ENCODE data around the gene HS6ST1.

HS6ST1 gene, protein sequence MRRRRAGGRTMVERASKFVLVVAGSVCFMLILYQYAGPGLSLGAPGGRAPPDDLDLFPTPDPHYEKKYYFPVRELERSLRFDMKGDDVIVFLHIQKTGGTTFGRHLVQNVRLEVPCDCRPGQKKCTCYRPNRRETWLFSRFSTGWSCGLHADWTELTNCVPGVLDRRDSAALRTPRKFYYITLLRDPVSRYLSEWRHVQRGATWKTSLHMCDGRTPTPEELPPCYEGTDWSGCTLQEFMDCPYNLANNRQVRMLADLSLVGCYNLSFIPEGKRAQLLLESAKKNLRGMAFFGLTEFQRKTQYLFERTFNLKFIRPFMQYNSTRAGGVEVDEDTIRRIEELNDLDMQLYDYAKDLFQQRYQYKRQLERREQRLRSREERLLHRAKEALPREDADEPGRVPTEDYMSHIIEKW

DNA sequence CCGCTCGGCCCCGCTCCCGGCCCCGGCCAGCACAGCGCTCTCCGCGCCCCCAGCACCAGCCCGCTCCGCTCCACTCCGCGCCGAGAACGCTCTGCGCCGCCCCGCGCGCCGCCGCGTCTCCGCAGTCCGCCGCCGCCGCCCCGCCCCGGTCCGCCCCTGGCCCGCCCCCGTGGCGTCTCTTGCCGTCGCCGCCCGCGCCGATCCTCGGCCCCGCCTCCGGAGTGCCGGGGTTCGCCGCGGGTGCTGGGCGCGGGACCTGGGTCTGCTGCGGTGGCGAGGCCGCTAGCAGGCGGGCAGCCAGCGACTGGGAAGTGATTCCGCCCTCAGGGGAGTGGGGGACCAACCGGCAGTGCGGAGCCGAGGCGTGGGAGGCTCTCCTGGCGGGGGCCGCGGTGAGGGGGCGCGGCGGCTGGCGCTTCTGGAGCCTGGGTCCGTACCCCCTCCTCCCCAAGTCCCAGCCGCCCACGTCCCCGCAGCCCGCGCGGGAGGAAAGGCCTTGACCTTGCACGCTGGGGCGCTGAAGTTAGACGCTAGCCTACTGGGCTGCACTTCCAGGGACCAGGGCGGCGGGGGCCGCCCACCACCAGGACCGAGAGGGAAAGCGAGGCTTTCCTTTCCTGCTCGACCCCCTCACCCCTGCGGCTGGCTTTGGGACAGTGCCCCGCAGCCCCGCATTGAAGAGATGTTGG is at the start of gene HS6ST1:
Gene HS6ST1, minus strand, starts transcription at position 93 of the 689 bp plus-strand sequence. CDS start 305 bp downstream, outside the sequence.
- peak; percentile 53 for DNase-seq (ENCODE audit: low spot score)

DNA sequence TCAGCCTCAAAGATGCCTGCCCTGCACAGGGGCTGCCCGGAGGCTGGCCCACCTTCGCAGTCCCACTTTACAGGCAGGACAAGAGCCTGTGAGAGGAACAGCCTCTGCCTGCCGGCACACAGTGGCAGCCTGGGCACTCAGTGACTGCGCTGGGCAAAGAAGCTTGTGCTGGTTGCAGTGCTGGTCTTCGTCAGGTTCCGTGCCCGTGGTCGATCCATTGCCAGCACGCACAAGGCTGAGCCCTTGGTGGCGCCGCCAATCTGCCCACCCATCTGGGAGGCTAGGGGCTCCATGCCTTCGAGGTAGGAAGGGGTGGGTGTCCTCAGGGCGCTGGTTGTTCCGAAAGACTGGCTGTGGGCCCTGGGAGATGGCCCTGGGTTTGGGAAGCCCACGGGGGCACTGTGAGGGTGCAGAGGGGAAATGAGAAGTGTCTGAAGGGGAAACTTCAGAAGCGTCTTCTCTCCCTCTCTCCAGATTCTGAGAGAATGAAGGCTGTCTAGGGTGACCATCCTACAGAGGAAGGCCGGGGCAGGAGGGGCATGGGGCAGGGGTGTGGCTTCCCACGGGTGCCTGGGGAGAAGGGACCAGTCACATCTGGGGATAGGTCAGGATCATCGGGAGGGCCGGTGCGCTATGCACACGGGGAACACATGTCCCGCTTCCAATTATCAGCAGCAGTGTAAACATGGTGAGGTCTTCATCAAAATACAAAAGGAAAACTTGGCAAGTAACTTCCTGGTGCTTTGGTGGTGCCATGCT is 49.1 kb upstream of the HS6ST1 start:
- no peak for DNase-seq (ENCODE audit: low spot score)

DNA sequence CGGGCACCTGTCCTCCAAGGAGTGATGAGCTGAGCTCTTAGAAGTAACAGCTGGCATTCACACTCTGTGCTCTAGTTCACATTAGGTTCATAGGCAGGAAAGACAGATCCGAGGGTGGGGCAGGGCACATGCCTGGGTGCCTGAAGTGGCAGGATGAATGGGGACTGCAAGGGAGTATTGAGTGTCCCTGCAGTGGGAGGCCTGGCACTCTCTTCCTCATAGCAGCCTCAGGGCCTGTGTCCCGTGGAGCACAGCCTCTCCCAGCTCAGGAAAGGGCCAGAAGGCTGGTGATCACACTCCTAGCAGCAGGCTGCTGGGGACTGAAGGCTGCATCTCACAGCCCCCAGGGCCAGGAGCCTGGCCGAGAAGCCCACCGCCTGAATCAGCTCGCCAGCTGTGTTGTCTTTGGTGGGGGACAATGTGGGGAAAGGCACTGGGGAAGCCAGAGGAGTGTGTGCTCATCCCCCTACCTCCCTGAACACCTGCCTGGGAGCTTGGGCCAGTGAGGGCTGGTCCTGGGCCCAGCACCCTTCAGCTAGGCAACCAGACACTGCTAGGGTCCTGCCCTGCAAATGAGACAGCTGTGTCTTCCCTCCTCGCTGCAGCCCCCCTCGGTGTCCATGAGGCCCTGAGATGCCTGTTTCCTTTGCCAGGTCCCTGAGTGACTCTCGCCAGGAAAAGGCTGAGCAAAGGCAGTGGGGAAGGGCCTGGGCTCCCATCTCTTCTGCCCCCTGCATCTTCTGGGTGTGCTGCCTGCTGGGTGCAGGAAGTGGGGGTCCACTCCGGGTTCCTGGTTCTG is 48.2 kb upstream of the HS6ST1 start:
- DNase-seq (ENCODE audit: low spot score): no peak

DNA sequence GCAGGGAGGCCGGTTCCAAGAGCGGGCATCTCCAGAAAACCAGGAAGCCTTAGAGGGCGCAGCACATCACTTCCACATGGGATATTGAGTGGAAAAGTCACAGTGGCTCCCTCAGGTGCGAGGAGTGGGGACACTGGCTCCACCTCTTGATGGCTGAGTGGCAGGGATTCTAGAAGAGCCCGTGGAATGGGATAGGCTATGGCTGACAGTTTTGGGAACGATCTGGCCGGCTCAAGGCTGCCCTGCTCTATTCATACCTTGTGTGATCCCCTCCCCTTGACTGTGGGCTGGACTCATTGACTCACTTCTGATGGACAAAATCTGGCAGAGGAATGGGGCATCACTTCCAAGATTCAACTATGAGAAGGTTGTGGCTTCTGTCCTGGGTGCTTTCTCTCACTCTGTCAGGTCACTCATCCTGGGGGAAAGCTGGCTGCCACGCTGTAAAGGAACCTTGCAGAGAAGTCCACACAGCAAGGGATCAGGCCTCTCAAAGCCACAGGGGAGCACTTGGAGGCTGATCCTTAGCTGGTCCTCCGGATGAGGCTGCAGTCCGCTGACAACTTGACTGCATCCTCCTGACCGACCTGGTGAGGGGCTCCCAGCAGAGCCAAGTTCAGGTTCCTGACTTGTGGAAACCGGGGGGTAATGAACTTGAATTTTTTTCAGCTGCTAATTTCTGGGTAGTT is 46.7 kb upstream of the HS6ST1 start:
- DNase-seq (ENCODE audit: low spot score): no peak

DNA sequence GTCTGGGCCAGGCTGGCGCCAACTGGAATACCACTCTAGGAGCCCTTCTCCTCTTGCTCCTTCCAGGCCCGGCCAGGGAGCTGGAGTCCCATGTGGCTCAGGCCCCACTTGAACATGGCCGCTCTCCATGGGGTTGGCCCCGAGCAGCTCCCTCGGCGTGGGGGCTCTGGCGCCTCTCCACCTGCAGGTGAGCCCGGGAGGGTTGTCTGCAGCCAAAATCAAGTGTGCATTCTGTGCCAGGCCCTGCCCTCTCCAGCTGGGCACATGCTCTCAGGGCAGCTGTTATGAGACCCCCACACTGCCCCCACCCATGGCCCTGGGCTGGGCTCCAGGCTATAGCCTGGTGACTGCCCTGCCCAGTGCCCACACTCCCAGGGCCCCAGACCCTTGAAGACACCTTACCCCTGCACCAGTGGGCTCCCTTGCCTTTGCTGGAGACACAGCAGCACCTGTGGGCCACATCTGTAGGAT is 45.8 kb upstream of the HS6ST1 start:
- DNase-seq (ENCODE audit: low spot score): no peak

DNA sequence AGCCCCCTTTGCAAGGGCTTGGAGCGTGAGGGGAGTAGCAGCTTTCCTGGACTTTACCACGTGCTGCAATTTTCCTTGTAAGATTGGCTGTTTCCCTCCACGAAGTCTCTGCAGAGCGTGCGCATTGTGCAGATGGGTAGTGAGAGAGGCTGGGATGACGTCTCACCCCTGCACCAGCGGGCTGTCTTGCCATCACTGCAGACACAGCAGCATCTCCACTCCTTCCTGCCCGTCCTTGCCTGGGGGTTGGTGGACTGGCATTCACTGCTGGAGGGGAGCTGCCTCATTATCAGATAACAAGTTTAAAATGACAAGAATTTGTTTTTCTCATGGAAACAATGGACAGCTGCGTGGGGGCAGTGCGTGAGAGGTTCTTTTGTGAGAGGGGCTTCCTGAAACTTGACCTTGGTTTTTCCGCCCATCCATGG is 45.3 kb upstream of the HS6ST1 start:
- DNase-seq (ENCODE audit: low spot score): no peak

DNA sequence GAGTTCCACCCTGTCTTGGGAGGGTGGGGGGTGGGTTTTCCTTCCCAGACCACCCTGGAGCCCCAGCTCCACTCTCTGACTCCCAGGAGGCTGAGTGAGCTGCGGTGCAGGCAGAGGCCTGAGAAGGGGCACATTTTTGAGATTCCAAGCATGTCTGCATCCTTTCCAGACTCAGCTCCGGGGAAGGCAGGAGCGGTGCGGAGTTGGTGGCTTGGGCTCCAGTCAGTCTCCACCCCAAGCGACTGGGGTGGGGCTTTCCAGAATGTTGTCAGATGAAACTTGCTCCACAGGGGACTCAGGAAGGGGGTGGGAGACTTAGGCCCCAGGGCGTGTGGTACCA is 44.2 kb upstream of the HS6ST1 start:
- DNase-seq (ENCODE audit: low spot score): no peak

DNA sequence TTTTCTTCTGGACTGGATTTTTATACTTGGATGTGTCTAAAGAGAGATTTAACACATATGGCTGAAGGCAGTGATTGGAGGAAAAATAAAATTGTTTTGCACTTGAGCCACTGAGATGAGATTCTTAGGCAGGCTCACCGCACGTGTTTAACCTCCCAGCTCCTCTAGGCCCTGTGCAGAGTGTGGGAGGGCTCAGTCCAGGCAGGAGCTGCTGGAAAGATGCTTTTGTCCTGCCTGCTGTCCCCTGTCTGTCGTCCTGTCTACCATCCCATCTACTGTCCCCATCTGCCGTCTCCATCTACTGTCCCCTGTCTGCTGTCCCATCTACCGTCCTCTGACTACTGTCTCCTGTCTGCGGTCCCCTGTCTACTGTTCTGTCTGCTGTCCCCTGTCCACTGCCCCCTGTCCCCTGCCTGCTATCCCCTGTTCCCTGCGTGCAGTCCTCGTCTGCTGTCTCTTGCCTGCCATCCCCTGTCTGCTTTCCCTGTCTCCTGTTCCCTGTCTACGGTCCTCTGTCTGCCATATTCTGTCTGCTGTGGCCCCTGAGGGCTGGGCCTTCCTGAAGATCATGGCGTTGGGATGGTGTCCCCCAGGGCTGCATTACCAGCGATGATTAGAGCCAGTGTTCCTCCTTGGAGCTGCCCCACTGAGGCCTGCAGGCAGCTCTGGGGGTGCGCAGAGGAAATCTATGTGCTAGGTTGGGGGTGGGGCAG is 43.7 kb upstream of the HS6ST1 start:
- DNase-seq (ENCODE audit: low spot score): no peak

DNA sequence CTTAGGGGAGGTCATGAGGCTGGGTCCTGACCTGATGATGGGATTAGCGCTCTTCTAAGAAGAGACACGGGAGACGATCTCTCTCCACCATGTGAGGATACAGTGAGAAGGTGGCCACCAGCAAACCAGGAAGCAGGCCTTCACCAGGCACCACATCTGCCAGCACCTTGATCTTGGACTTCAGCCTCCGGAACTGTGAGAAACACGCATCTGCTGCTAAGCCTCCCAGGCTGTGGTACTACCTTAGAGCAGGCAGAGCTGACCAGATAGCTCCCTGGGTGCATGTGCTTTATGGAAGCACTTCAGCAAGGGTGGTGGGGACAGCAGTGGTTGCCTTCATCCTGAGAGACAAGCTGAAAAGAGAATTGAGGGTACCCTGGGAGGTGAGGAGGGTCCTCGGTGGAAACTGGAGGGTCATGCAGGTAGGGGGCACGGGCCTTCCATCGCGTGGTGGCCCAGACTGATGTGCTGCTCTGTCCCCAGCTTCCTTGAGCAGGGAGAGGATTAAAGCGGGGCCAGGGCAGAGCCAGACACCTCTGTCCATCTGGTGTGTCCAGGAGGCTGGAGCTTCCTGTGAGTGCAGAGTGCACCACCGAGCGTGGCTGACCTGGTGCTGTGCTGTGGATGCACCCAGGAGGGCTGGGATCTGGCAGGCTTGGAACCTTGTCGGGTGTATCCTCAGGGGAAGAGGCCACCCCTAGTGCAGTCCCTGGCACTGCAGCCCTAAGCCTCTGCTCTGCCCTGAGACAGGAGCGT is 42.9 kb upstream of the HS6ST1 start:
- no peak for DNase-seq (ENCODE audit: low spot score)

DNA sequence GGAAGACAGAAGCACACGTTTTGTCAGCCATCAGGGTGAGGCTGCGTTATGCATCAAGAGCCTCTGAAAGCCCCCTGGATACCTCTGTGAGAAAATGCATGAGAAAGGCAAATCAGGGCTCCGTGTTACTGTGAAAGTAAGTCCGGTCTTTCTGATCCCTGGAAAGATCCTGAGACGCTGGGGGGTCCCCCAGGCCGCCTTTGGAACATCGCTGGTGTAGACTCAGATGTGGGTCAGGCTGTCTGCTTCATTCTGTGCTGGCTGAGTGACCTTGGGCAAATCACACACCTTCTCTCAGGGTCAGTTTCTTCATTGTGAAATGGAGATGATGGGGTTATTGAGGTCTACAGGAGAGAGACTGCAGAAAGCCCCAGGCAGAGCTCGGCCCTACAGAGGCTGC is 42.0 kb upstream of the HS6ST1 start:
- no peak for DNase-seq (ENCODE audit: low spot score)

DNA sequence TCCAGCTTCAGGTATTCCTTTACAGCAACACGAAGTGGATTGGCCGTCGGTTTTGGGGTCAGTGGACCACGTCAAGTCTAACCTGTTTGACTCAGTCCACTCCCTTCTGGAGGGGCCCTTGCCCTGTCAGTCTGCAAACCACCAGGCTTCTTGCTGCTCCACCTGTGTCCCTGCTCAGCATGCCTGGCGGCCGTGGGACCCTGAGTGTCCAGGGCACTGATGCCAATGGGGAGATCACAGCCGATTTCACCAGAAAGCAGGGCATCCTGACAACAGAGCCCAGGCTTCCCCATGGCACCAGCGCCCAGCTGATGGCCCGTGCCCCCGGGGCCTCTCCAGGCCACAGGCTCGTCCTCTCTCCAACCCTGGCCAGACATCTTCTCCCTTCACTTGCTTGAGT is 41.2 kb upstream of the HS6ST1 start:
- DNase-seq (ENCODE audit: low spot score): no peak

DNA sequence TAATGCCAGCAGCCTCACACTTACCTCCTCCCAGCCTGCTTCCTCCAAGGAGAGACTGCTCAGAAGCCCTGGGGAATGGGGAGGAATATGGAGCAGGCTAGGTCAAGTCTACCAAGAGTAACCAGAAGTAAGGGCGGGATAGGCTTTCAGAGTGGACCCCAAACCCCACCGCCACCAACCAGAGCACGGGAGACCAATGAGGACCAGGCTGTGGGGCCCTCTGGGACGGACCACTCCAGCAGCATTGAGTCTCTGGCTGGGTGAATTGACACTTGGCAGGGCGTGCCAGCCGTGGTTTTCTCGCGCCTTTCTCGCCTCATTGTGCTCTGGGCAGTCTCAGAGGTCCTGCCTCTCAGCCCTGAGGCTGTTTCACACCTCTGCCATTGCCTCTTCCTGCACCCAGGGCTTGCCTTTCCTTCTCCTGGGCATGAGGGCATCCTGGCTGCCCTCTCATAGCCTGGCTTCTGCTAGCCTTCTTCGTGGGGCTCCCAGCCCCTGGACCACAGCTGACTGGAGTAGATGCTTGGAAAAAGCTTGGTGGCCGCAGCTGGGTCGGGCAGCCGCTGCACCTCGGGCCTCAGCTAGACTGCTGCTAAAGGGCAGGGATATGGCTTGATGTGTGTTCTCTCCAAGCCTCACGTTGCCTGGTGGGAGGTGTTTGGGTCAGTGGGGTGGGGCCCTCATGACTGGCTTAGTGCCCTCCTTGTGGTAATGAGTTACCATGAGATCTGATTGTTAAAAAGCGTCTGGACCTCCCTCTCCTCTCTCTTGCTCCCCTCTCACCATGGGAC is 40.5 kb upstream of the HS6ST1 start:
- no peak for DNase-seq (ENCODE audit: low spot score)

DNA sequence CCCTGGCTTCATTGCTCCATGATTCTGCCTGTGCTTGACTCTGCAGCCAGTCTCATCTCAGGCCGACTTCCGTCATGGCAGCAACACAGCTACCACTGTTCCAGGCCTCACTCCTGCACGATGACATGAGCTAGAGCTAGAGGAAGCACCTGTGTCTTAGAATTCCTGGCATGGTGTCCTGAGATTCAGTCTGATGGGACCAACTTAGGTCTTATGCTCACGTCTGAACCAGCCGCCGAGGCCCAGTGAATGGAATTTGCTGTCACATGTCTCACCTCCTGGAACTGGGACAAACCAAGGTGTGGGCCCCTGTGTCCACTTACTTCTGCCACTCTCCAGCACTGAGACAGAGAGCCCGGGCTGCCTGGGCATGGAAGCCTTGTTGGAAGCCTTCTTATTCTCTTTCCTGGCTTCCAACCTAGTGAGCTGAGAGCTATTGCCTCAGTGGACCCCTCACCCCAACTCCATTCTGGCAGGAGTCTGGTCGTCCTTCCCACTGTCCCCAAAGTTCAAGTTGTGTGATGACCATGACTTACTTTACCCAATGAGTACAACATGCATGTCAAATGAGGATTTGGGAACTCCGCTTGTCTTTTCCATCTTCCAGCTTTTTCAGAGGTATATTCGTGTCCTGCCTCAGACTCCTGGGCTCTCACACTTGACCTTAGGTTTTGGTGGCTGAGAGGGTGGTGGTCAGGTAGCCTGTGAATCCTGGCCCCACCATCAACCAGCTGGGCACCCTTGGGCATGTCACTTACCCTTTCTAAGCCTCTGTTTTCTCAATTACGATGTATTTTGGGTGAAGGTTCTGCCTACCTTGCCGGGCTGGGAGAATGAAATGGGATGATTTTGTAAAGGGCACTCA is 39.1 kb upstream of the HS6ST1 start:
- no peak for DNase-seq (ENCODE audit: low spot score)

DNA sequence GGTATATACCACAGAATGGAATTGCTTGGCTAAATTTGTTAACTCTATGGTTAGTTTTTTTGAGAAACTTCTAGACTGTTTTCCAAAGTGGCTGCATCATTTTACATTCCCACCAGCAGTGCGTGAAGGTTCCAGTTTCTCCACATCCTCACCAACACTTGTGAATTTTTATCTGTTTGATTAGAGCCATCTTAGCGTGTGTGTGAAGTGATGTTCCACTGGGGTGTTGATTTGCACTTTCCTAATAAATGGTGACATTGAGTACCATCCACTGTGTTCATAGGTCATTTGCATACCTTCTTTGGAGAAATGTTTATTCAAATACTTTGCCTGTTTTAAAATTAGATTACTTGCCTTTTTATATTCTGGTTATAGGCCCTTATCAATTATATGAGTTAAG is 37.5 kb upstream of the HS6ST1 start:
- no peak for DNase-seq (ENCODE audit: low spot score)

DNA sequence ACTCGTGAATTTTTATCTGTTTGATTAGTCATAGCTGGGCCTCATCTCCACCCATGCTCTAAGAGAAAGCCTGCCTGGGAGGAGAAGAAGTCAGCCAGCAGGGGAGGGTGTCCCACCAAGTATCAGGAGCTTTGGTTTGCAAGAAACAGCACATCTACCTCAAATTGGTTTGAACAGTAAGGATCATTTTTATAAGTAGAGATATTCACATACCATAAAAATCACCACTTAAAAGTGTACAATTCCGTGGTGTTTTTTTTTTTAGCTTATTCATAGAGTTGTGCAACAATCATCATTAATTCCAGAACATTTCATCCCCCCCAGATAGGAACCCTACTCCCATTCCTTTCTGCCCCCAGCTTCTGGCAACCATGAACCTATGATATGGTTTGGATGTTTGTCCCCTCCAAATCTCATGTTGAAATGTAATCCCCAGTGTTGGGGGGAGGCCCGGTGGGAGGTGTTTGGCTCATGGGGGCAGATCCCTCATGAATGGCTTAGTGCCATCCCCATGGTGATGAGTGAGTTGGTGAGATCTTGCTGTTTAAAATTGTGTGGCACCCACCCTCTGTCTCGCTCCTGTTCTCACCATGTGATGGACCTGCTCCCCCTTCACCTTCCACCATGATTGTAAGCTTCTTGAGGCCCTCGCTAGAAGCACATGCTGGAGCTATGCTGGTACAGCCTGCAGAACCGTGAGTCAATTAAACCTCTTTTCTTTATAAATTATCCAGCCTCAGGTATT is 36.2 kb upstream of the HS6ST1 start:
- no peak for DNase-seq (ENCODE audit: low spot score)

DNA sequence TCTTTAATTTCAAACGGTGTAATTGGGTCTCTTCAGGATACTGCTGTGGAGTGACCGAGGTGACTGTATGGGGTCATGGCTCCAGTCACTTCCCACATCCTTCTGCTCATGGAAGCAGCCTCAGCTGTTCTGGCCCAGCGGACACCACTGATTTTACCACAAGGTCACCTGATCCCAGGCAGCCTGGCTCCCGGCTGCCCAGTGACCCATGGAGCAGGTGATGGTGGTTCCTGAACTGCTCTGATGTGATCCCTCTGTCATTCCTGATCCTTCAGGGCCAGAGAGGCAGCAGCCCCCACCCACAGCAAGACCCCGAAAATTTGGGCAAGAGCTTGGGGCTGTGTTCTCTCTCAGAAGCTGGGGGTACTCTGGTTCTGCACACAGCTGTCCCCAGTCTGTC is 35.5 kb upstream of the HS6ST1 start:
- DNase-seq (ENCODE audit: low spot score): no peak

DNA sequence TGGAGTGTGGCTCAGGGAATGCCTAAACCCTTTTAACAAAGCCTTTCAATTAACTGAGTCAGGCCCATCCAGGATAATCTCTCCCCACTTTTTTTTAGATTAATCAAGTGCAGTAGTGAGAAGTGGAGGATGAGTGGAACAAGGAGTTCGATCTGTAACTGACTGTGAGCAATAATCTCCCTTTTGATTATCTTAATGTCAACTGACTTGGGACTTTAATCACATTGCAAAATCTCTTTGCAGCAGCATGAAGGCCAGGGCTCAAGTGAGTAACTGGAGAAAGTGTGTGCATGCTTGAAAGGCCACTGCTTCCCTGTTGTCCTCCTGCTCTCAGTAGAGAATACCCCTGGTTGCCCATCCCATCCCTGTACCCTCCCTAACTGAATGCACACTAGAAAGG is 32.1 kb upstream of the HS6ST1 start:
- DNase-seq (ENCODE audit: low spot score): no peak
